OCI-LY3 (cell line): ENCODE measurements around the gene DLGAP4.

Source experiments
- H2AFZ ChIP-seq: fragments of 200-600, 300-600 bp; shearing (Covaris generic); 2 replicates; pipeline ENCODE4 v1.6.0; 2014; ENCODE audit warnings: antibody characterized with exemption, low read depth, low read length
- H3K27ac ChIP-seq: fragments of 200-600, 300-600 bp; sonication (generic); 2 replicates; pipeline ENCODE4 v1.5.1; 2014; ENCODE audit warnings: mild to moderate bottlenecking, low read length, moderate library complexity, mixed read lengths
- H3K27me3 ChIP-seq: fragments of 200-600, 300-600 bp; sonication (generic); 2 replicates; pipeline ENCODE4 v1.6.1; 2014; ENCODE audit warnings: low read depth, low read length, mixed read lengths
- H3K36me3 ChIP-seq: fragments of 200-600, 300-600 bp; sonication (generic); replicated peaks from 2 replicates; pipeline ENCODE3; 2014; ENCODE audit warnings: low read depth, low read length, mixed read lengths
- H3K4me1 ChIP-seq: fragments of 300-600, 200-600 bp; sonication (generic); 2 replicates; pipeline ENCODE4 v1.6.1; 2014; ENCODE audit warnings: low read length, mixed read lengths
- H3K4me2 ChIP-seq: fragments of 200-600, 300-600 bp; sonication (generic); 2 replicates; pipeline ENCODE4 v1.6.1; 2014; ENCODE audit warnings: low read length, mixed read lengths
- H3K4me3 ChIP-seq: fragments of 300-600, 200-600 bp; sonication (generic); 2 replicates; pipeline ENCODE4 v1.5.1; 2014; ENCODE audit warnings: antibody characterized with exemption, mild to moderate bottlenecking, low read length, moderate library complexity
- H3K79me2 ChIP-seq: fragments of 300-600, 200-600 bp; shearing (Covaris generic); 2 replicates; pipeline ENCODE4 v1.6.1; 2014; ENCODE audit warnings: mild to moderate bottlenecking, low read length, mixed read lengths
- H3K9ac ChIP-seq: fragments of 300-600, 200-600 bp; shearing (Covaris generic); 2 replicates; pipeline ENCODE4 v1.6.0; 2014; ENCODE audit warnings: mild to moderate bottlenecking, low read length, moderate library complexity
- H3K9me3 ChIP-seq: fragments of 200-600, 300-600 bp; shearing (Covaris generic); 2 replicates; pipeline ENCODE4 v1.6.1; 2014; ENCODE audit warnings: low read length, mixed read lengths; ENCODE audit not compliant: insufficient read depth
- H4K20me1 ChIP-seq: fragments of 200-600, 300-600 bp; sonication (generic); 2 replicates; pipeline ENCODE4 v1.6.1; 2016; ENCODE audit warnings: low read length, mixed read lengths; ENCODE audit not compliant: insufficient read depth
- CTCF ChIP-seq: fragments of 200-600, 300-600 bp; sonication (generic); IDR thresholded peaks from 2 replicates; pipeline ENCODE4 v1.5.1; 2014; ENCODE audit warnings: antibody characterized with exemption, low read length, low read depth
- EZH2phosphoT487 ChIP-seq: fragments of 200-600 bp; shearing (Covaris generic); IDR thresholded peaks from 2 replicates; pipeline ENCODE4 v1.6.1; 2018; ENCODE audit warnings: antibody characterized with exemption, mixed run types, low read depth

DLGAP4 gene

GRCh38 chr20:36465109-36466080 lies 159.3 kb downstream of the DLGAP4 start:
- Histone ChIP-seq H3K27me3 (no peaks in the 10 kb centered on the region), H3K4me2 (no peak overlapping the region), H3K4me1 (peaks cover 49% of the 10 kb centered on the region), H2AFZ (no peak overlapping the region), H3K36me3 (no peaks in the 10 kb centered on the region), H4K20me1 (peaks cover 35% of the 10 kb centered on the region), H3K4me3 (no peak overlapping the region), H3K79me2 (peaks cover 17% of the 10 kb centered on the region), H3K27ac (no peak overlapping the region), H3K9ac (no peak overlapping the region), H3K9me3 (no peaks in the 10 kb centered on the region)
- TF ChIP-seq CTCF (no peak), EZH2phosphoT487 (no peak)

GRCh38 chr20:36466089-36466488 lies 159.9 kb downstream of the DLGAP4 start:
- TF ChIP-seq CTCF (no peak), EZH2phosphoT487 (no peak)
- Histone ChIP-seq H3K27me3 (no peaks in the 10 kb centered on the region), H3K79me2 (peaks cover 17% of the 10 kb centered on the region), H3K4me3 (no peak overlapping the region), H3K4me1 (peaks cover 44% of the 10 kb centered on the region), H3K9me3 (no peaks in the 10 kb centered on the region), H3K4me2 (no peak overlapping the region), H4K20me1 (peaks cover 35% of the 10 kb centered on the region), H3K36me3 (no peaks in the 10 kb centered on the region), H3K9ac (no peak overlapping the region), H3K27ac (no peak overlapping the region), H2AFZ (no peak overlapping the region)

- peaks cover 11% of the 10 kb centered on the region for H3K79me2 ChIP-seq
- no peak overlapping the region for H2AFZ ChIP-seq
- H3K36me3 ChIP-seq: no peaks in the 10 kb centered on the region
- H3K4me3 ChIP-seq: no peak overlapping the region
- H3K9me3 ChIP-seq: no peaks in the 10 kb centered on the region
- TF ChIP-seq EZH2phosphoT487 (no peak), CTCF (no peak)
- H3K27ac ChIP-seq: no peak overlapping the region
- H3K9ac ChIP-seq: no peak overlapping the region
- peak overlapping the region; percentile 30 for H3K4me2 ChIP-seq
- H3K27me3 ChIP-seq: no peaks in the 10 kb centered on the region
- H4K20me1 ChIP-seq: peaks cover 35% of the 10 kb centered on the region
- H3K4me1 ChIP-seq: peaks cover 44% of the 10 kb centered on the region
Observed at GRCh38 chr20:36467076-36467999, 161.2 kb downstream of the DLGAP4 start.
